Measurements from ENCODE around the gene CAD.

CAD gene

GRCh38 chr2:27261241-27261925 lies 44.2 kb downstream of the CAD start:
- no peaks in the 10 kb centered on the region for H3F3A ChIP-seq (ENCODE audit: low read depth)
- H3K36me3 ChIP-seq (ENCODE audit: insufficient read depth, low read length), result no peaks in the 10 kb centered on the region
- H3K9ac ChIP-seq (ENCODE audit: low read depth, low read length, poor library complexity, severe bottlenecking), result no peak overlapping the region
- no peak overlapping the region for H2AFZ ChIP-seq (ENCODE audit: low read length)
- no peaks in the 10 kb centered on the region for H3K79me2 ChIP-seq (ENCODE audit: insufficient read depth, low read length)
- H4K20me1 ChIP-seq (ENCODE audit: insufficient read depth, low read length, poor library complexity, severe bottlenecking), result no peaks in the 10 kb centered on the region
- H3K9me2 ChIP-seq (replicated peaks; ENCODE audit: low read depth, low read length), result no peaks in the 10 kb centered on the region
- no peak overlapping the region for H3K4me3 ChIP-seq (ENCODE audit: low read length, poor library complexity, severe bottlenecking)
- H3K4me1 ChIP-seq (ENCODE audit: insufficient read depth, low read length, poor library complexity, severe bottlenecking), result no peaks in the 10 kb centered on the region
- H3K4me2 ChIP-seq (ENCODE audit: low read depth, low read length, poor library complexity, severe bottlenecking), result no peak overlapping the region
- no peaks in the 10 kb centered on the region for H3K27me3 ChIP-seq (ENCODE audit: insufficient read depth, low read length, poor library complexity, severe bottlenecking)
- H3K9me3 ChIP-seq (ENCODE audit: insufficient read depth, low read depth, low read length), result no peaks in the 10 kb centered on the region
- TF ChIP-seq CTCF (conservative IDR thresholded peaks at IDR 0.05; ENCODE audit: low read length) (no peak), EZH2phosphoT487 (IDR thresholded peaks at IDR 0.05; ENCODE audit: borderline replicate concordance) (no peak)

GRCh38 chr2:27261926-27262298 lies 44.7 kb downstream of the CAD start:
- Histone ChIP-seq H3K4me3 (ENCODE audit: low read length, poor library complexity, severe bottlenecking) (no peak overlapping the region), H3K9me3 (ENCODE audit: insufficient read depth, low read depth, low read length) (no peaks in the 10 kb centered on the region), H3K36me3 (ENCODE audit: insufficient read depth, low read length) (no peaks in the 10 kb centered on the region), H4K20me1 (ENCODE audit: insufficient read depth, low read length, poor library complexity, severe bottlenecking) (no peaks in the 10 kb centered on the region), H3K4me1 (ENCODE audit: insufficient read depth, low read length, poor library complexity, severe bottlenecking) (no peaks in the 10 kb centered on the region), H3K9ac (ENCODE audit: low read depth, low read length, poor library complexity, severe bottlenecking) (no peak overlapping the region), H3K4me2 (ENCODE audit: low read depth, low read length, poor library complexity, severe bottlenecking) (no peak overlapping the region), H3K27me3 (ENCODE audit: insufficient read depth, low read length, poor library complexity, severe bottlenecking) (no peaks in the 10 kb centered on the region), H3K79me2 (ENCODE audit: insufficient read depth, low read length) (no peaks in the 10 kb centered on the region), H3K9me2 (replicated peaks; ENCODE audit: low read depth, low read length) (no peaks in the 10 kb centered on the region), H3F3A (ENCODE audit: low read depth) (no peaks in the 10 kb centered on the region), H2AFZ (ENCODE audit: low read length) (no peak overlapping the region)
- TF ChIP-seq EZH2phosphoT487 (IDR thresholded peaks at IDR 0.05; ENCODE audit: borderline replicate concordance) (no peak), CTCF (conservative IDR thresholded peaks at IDR 0.05; ENCODE audit: low read length) (no peak)

DNA sequence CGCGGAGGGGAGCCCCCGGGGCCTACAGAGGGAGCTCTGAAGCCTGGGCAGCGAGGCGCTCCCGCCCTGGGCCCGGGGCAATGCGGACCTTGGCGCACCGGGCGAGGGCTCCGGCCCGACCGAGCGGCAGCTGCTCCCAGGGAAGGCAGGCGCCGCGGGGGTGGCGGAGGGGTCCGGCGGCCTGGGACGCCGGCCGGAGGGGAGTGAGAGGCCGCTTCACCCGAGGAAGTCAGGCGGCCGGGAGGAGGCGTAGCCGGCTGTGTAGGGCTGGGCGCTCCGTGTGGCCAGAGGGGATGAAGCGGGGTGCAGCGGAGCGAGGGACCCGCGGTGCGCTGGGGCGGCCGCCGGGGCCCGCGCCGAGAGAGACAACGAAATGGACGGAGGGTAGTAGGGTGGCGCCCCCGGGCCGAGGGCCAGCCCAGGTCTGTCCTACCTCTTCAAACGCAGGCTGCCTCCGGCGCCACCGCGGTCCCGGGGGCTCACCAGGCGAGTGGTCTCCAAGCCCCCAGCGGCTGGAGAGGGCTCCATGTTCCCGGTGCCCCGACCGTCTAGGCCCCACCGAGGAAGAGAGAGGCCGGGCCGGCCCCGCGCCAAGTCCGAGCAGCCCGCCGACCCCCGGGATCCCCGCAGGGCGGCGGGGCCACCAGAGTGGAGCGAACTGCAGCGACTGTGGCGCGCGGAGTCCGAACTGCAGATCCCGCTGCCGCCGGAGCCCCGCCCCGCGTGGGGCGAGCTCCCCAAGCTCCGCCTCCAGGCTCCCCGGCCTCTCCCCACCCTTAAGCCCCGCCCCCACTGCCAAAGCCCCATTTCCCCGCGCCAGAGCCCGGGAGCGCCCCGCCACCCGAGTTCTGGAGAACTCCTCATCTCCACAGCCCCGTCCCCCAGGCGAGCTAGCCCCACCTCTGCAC lies 45.5 kb downstream of the CAD start, which contains the start of gene SLC30A3:
Gene SLC30A3 (minus strand): TSS at position 669 of the 908 bp plus-strand sequence. CDS start 141 bp downstream, at position 528.
- H3K36me3 ChIP-seq (ENCODE audit: insufficient read depth, low read length), result no peaks in the 10 kb centered on the region
- TF ChIP-seq EZH2phosphoT487 (IDR thresholded peaks at IDR 0.05; ENCODE audit: borderline replicate concordance) (no peak), CTCF (conservative IDR thresholded peaks at IDR 0.05; ENCODE audit: low read length) (no peak)
- H3K4me3 ChIP-seq (ENCODE audit: low read length, poor library complexity, severe bottlenecking), result no peak within 1 kb of the TSS
- no peaks in the 10 kb centered on the region for H3K9me3 ChIP-seq (ENCODE audit: insufficient read depth, low read depth, low read length)
- no peaks in the 10 kb centered on the region for H3F3A ChIP-seq (ENCODE audit: low read depth)
- H3K27me3 ChIP-seq (ENCODE audit: insufficient read depth, low read length, poor library complexity, severe bottlenecking), result no peaks in the 10 kb centered on the region
- no peak within 1 kb of the TSS for H3K9ac ChIP-seq (ENCODE audit: low read depth, low read length, poor library complexity, severe bottlenecking)
- H2AFZ ChIP-seq (ENCODE audit: low read length), result no peak within 1 kb of the TSS
- H3K4me1 ChIP-seq (ENCODE audit: insufficient read depth, low read length, poor library complexity, severe bottlenecking), result no peaks in the 10 kb centered on the region
- no peaks in the 10 kb centered on the region for H3K79me2 ChIP-seq (ENCODE audit: insufficient read depth, low read length)
- no peak within 1 kb of the TSS for H3K4me2 ChIP-seq (ENCODE audit: low read depth, low read length, poor library complexity, severe bottlenecking)
- H3K9me2 ChIP-seq (replicated peaks; ENCODE audit: low read depth, low read length), result no peaks in the 10 kb centered on the region
- no peaks in the 10 kb centered on the region for H4K20me1 ChIP-seq (ENCODE audit: insufficient read depth, low read length, poor library complexity, severe bottlenecking)
